ENCODE data around the gene EDA. TPM values are rescaled to one million over a fixed set of nuclear protein-coding genes. Genes with fewer than 3 reads are reported as not detected.

EDA gene
- polyA plus RNA-seq (2013, experiment 1 of 4), result 9.5 TPM
- 7.0 TPM for polyA plus RNA-seq (2013, experiment 2 of 4)
- 6.6 TPM for polyA plus RNA-seq (2013, experiment 3 of 4)
- 7.3 TPM for polyA plus RNA-seq (2013, experiment 4 of 4)

DNA sequence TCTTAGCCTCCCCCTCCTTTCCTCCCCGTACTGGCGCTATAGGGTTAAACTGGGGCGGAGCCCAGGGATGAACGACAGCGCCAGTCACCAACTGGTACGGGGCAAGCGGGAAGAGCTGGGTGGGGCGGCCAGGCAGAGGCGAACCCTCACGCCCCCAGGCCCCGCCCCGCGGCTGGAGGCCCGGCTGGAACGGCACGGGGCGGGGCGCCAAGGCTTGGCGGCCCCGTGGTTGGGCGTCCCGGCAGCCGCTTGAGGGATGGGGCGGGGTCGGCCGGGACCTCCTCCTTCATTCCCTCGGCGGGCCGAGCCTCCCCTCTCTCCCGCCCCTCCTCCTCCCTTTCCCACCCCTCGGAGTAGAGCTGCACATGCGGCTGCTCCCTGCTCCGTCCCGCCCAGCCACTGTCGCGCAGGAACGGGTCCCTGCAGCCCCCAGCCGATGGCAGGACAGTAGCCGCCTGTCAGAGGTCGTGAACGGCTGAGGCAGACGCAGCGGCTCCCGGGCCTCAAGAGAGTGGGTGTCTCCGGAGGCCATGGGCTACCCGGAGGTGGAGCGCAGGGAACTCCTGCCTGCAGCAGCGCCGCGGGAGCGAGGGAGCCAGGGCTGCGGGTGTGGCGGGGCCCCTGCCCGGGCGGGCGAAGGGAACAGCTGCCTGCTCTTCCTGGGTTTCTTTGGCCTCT lies at the start of gene EDA:
Gene EDA, plus strand, starts transcription at position 335 of the 678 bp plus-strand sequence.
- H3K4me3 ChIP-seq (ENCODE audit: insufficient read depth, low read depth, low read length), result peak within 1 kb of the TSS; percentile 53
- 0% methylated on average over 56 of the region's 56 CpGs for WGBS, 2 experiments
- peaks cover 6% of the 10 kb centered on the region for H3K4me1 ChIP-seq (ENCODE audit: control insufficient read depth, insufficient read depth, low read length)
- H3K27me3 ChIP-seq (ENCODE audit: control insufficient read depth, insufficient read depth, low read length, poor library complexity, severe bottlenecking), result peaks cover 14% of the 10 kb centered on the region
- H3K27ac ChIP-seq (ENCODE audit: insufficient read depth, low read depth, low read length, poor library complexity, severe bottlenecking), result peak within 1 kb of the TSS; percentile 69
- H3K9me3 ChIP-seq (ENCODE audit: control insufficient read depth, low read length), result no peaks in the 10 kb centered on the region
- no peaks in the 10 kb centered on the region for H3K36me3 ChIP-seq (ENCODE audit: control insufficient read depth, insufficient read depth, low read length)

DNA sequence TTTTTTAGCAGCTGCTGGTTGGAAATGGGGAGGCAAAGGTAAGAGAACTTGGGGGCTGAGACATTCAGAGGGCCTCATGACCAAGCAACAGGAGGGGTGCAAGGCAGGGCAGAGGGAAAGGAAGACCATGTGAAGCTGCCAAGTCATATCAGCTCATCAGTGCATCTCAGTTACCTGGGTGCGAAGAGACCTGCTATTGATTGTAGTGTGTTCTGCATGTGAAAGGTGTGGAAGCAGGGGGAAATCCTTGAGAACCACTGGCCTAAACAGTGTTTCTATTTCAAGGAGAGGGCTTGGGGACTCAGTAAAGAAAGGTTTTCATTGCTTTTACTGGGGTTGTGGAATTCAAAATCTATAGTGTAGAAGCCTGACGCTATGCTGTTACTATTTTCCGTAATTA lies 47.1 kb upstream of the EDA start:
- Histone ChIP-seq H3K36me3 (ENCODE audit: control insufficient read depth, insufficient read depth, low read length) (no peaks in the 10 kb centered on the region), H3K27me3 (ENCODE audit: control insufficient read depth, insufficient read depth, low read length, poor library complexity, severe bottlenecking) (no peaks in the 10 kb centered on the region), H3K4me1 (ENCODE audit: control insufficient read depth, insufficient read depth, low read length) (no peaks in the 10 kb centered on the region), H3K9me3 (ENCODE audit: control insufficient read depth, low read length) (no peaks in the 10 kb centered on the region), H3K27ac (ENCODE audit: insufficient read depth, low read depth, low read length, poor library complexity, severe bottlenecking) (no peak overlapping the region), H3K4me3 (ENCODE audit: insufficient read depth, low read depth, low read length) (no peak overlapping the region)
- 89% methylated on average over 3 of the region's 3 CpGs for WGBS, 2 experiments

DNA sequence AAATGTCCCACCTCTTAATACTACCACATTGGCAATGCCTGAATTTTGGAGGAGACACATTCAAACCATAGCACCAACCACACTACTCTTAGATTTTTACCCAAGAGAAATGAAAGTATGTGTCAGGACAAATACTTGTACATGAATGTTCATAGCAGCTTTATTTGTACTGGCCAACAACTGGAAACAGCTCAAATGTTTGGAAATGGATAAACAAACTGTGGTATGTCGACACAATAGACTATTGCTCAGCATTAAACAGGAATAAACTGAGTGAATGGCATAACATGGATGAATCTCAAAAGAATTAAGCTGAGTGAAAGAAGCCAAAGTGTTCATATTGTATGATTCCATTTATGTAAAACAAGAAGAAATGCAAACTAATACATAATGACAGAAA lies 18.5 kb upstream of the EDA start:
- Histone ChIP-seq H3K36me3 (ENCODE audit: control insufficient read depth, insufficient read depth, low read length) (no peaks in the 10 kb centered on the region), H3K27ac (ENCODE audit: insufficient read depth, low read depth, low read length, poor library complexity, severe bottlenecking) (no peak overlapping the region), H3K9me3 (ENCODE audit: control insufficient read depth, low read length) (no peaks in the 10 kb centered on the region), H3K4me1 (ENCODE audit: control insufficient read depth, insufficient read depth, low read length) (no peaks in the 10 kb centered on the region), H3K27me3 (ENCODE audit: control insufficient read depth, insufficient read depth, low read length, poor library complexity, severe bottlenecking) (no peaks in the 10 kb centered on the region), H3K4me3 (ENCODE audit: insufficient read depth, low read depth, low read length) (no peak overlapping the region)
- 94 to 100% methylated on average over 1 of the region's 1 CpG for WGBS, 2 experiments

- no peaks in the 10 kb centered on the region for H3K4me1 ChIP-seq (ENCODE audit: control insufficient read depth, insufficient read depth, low read length)
- H3K9me3 ChIP-seq (ENCODE audit: control insufficient read depth, low read length), result no peaks in the 10 kb centered on the region
- H3K4me3 ChIP-seq (ENCODE audit: insufficient read depth, low read depth, low read length), result no peak overlapping the region
- no peaks in the 10 kb centered on the region for H3K36me3 ChIP-seq (ENCODE audit: control insufficient read depth, insufficient read depth, low read length)
- H3K27ac ChIP-seq (ENCODE audit: insufficient read depth, low read depth, low read length, poor library complexity, severe bottlenecking), result no peak overlapping the region
- H3K27me3 ChIP-seq (ENCODE audit: control insufficient read depth, insufficient read depth, low read length, poor library complexity, severe bottlenecking), result no peaks in the 10 kb centered on the region
- 83 to 89% methylated on average over 1 to 2 of the region's 3 CpGs for WGBS, 2 experiments
These were observed 15.7 kb upstream of the EDA start for GRCh38 chrX:69600182-69600581.

DNA sequence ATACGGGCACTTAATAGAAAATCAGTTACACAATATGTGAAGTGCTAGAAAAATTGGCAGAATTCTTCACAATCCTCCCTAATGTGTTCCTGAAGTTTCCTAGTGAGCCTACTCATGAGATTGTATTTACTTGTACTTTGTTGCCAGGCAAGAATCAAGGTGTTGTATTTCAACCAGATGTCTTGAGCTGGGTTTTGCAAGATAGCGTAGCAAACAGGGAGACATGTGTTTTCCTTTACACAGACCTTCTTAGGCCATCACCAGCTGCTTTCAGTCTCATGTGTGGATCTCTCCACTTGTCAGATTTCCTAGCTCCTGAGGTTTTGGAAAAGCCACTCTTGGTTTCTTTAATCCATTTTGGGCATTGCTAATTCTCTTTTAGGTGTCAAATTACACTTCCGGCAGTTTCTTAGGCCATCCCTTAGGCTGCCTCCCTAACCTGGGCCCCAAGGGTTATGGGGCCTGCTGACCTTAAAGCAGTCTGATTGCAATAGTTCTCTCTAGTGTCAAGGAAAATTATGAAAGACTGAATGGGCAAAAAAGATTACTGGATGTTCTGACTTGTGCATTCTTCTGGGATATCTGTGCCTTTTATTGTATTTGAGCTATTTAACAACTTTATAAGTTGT lies 12.2 kb upstream of the EDA start:
- H3K27ac ChIP-seq (ENCODE audit: insufficient read depth, low read depth, low read length, poor library complexity, severe bottlenecking), result no peak overlapping the region

DNA sequence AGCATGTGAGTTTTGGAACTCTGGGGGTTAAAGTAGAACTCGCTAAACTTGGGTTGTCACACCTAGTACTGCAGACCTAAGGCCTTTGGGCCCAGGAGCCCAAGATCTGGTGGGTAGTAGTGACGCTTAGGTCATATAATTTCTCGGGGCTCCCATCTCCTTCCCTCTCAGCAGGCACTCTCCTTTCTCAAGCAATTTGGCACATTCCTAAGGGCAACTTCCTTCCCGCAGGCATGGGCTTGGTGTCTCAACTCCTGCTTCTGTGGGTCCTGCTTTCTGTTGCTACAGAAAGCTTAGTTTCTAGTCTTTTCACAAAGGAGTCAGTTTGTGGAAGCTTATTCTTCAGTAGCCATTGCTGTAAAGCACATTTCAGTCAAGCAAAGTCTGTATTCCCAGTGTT lies 10.4 kb upstream of the EDA start:
- 58 to 68% methylated on average over 2 to 4 of the region's 4 CpGs for WGBS, 2 experiments

More for the DNA sequence above, 12.2 kb upstream of the EDA start:
- no peaks in the 10 kb centered on the region for H3K27me3 ChIP-seq (ENCODE audit: control insufficient read depth, insufficient read depth, low read length, poor library complexity, severe bottlenecking)
- H3K4me3 ChIP-seq (ENCODE audit: insufficient read depth, low read depth, low read length), result no peak overlapping the region
- H3K4me1 ChIP-seq (ENCODE audit: control insufficient read depth, insufficient read depth, low read length), result no peaks in the 10 kb centered on the region
- 73 to 77% methylated on average over 3 of the region's 3 CpGs for WGBS, 2 experiments
- H3K9me3 ChIP-seq (ENCODE audit: control insufficient read depth, low read length), result no peaks in the 10 kb centered on the region
- no peaks in the 10 kb centered on the region for H3K36me3 ChIP-seq (ENCODE audit: control insufficient read depth, insufficient read depth, low read length)

DNA sequence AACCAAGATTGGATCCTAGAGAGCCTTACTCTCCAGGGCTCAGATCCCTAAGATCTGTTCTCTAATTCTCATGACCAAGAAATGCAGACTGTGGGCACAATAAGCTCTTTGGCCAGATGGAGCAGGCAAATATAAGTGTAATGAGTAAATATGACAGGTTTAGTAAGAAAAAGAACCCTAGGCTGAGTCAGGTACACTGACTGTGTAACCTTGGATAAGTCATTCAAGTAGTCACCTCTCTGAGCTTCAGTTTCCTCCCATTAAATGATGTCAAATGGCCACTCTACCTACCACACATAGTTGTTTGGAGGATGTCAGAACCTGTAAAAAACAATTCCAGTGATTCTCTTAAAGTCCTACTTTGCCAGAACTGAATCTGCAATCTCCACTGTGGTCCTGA lies 8.3 kb upstream of the EDA start:
- H3K27ac ChIP-seq (ENCODE audit: insufficient read depth, low read depth, low read length, poor library complexity, severe bottlenecking), result no peak overlapping the region
- no peaks in the 10 kb centered on the region for H3K36me3 ChIP-seq (ENCODE audit: control insufficient read depth, insufficient read depth, low read length)
- no peaks in the 10 kb centered on the region for H3K27me3 ChIP-seq (ENCODE audit: control insufficient read depth, insufficient read depth, low read length, poor library complexity, severe bottlenecking)
- no peaks in the 10 kb centered on the region for H3K4me1 ChIP-seq (ENCODE audit: control insufficient read depth, insufficient read depth, low read length)
- no peak overlapping the region for H3K4me3 ChIP-seq (ENCODE audit: insufficient read depth, low read depth, low read length)
- H3K9me3 ChIP-seq (ENCODE audit: control insufficient read depth, low read length), result no peaks in the 10 kb centered on the region

More for the DNA sequence above, 10.4 kb upstream of the EDA start:
- Histone ChIP-seq H3K27ac (ENCODE audit: insufficient read depth, low read depth, low read length, poor library complexity, severe bottlenecking) (no peak overlapping the region), H3K4me3 (ENCODE audit: insufficient read depth, low read depth, low read length) (no peak overlapping the region), H3K36me3 (ENCODE audit: control insufficient read depth, insufficient read depth, low read length) (no peaks in the 10 kb centered on the region), H3K27me3 (ENCODE audit: control insufficient read depth, insufficient read depth, low read length, poor library complexity, severe bottlenecking) (no peaks in the 10 kb centered on the region), H3K9me3 (ENCODE audit: control insufficient read depth, low read length) (no peaks in the 10 kb centered on the region), H3K4me1 (ENCODE audit: control insufficient read depth, insufficient read depth, low read length) (no peaks in the 10 kb centered on the region)

GRCh38 chrX:69613946-69614345 lies 2.0 kb upstream of the EDA start:
- H3K27me3 ChIP-seq (ENCODE audit: control insufficient read depth, insufficient read depth, low read length, poor library complexity, severe bottlenecking), result peaks cover 14% of the 10 kb centered on the region
- peaks cover 6% of the 10 kb centered on the region for H3K4me1 ChIP-seq (ENCODE audit: control insufficient read depth, insufficient read depth, low read length)
- H3K9me3 ChIP-seq (ENCODE audit: control insufficient read depth, low read length), result no peaks in the 10 kb centered on the region
- WGBS, 2 experiments, result 96 to 100% methylated on average over 1 of the region's 1 CpG
- H3K36me3 ChIP-seq (ENCODE audit: control insufficient read depth, insufficient read depth, low read length), result no peaks in the 10 kb centered on the region
- no peak overlapping the region for H3K27ac ChIP-seq (ENCODE audit: insufficient read depth, low read depth, low read length, poor library complexity, severe bottlenecking)
- no peak overlapping the region for H3K4me3 ChIP-seq (ENCODE audit: insufficient read depth, low read depth, low read length)

GRCh38 chrX:69614886-69615285 lies 1.0 kb upstream of the EDA start:
- H3K4me3 ChIP-seq (ENCODE audit: insufficient read depth, low read depth, low read length), result no peak overlapping the region
- H3K27me3 ChIP-seq (ENCODE audit: control insufficient read depth, insufficient read depth, low read length, poor library complexity, severe bottlenecking), result peaks cover 14% of the 10 kb centered on the region
- 71 to 74% methylated on average over 4 of the region's 4 CpGs for WGBS, 2 experiments

GRCh38 chrX:69615342-69615741 lies 571 bp upstream of the EDA start:
- Histone ChIP-seq H3K4me1 (ENCODE audit: control insufficient read depth, insufficient read depth, low read length) (peaks cover 6% of the 10 kb centered on the region), H3K36me3 (ENCODE audit: control insufficient read depth, insufficient read depth, low read length) (no peaks in the 10 kb centered on the region), H3K9me3 (ENCODE audit: control insufficient read depth, low read length) (no peaks in the 10 kb centered on the region), H3K27ac (ENCODE audit: insufficient read depth, low read depth, low read length, poor library complexity, severe bottlenecking) (peak overlapping the region; percentile 69), H3K27me3 (ENCODE audit: control insufficient read depth, insufficient read depth, low read length, poor library complexity, severe bottlenecking) (peaks cover 14% of the 10 kb centered on the region), H3K4me3 (ENCODE audit: insufficient read depth, low read depth, low read length) (peak overlapping the region; percentile 6)
- 1 to 12% methylated on average over 4 to 7 of the region's 7 CpGs for WGBS, 2 experiments

More at GRCh38 chrX:69614886-69615285, 1.0 kb upstream of the EDA start:
- Histone ChIP-seq H3K9me3 (ENCODE audit: control insufficient read depth, low read length) (no peaks in the 10 kb centered on the region), H3K27ac (ENCODE audit: insufficient read depth, low read depth, low read length, poor library complexity, severe bottlenecking) (peak overlapping the region; percentile 69), H3K36me3 (ENCODE audit: control insufficient read depth, insufficient read depth, low read length) (no peaks in the 10 kb centered on the region), H3K4me1 (ENCODE audit: control insufficient read depth, insufficient read depth, low read length) (peaks cover 6% of the 10 kb centered on the region)

All from ectodermal cell (in vitro differentiated cells).